Thoracic aorta (tissue), 2 donors: ENCODE data around the gene PPARA. TPM values are rescaled to one million over a fixed set of nuclear protein-coding genes. Genes with fewer than 3 reads are reported as not detected.
A peak's percentile ranks its signal among the peaks of the same experiment; 100 is the strongest.

Experiments used
- ATAC-seq: fragments of 150-250 bp; one replicate; pipeline ENCODE4 v1.8.0; 2017; ENCODE audit warnings: low read depth; ENCODE audit not compliant: insufficient number of reproducible peaks, low FRiP score
- DNase-seq: peaks from one replicate; pipeline ENCODE4 v3.0.0-alpha.2; 2020; ENCODE audit warnings: low spot score
- H3K27ac ChIP-seq, 2 donors: fragments of 200-600 bp; sonication (generic); 1 replicate in 1 of 2; 2 replicates in 1 of 2; pipeline ENCODE4 v1.5.1; 2016; ENCODE audit warnings: mild to moderate bottlenecking in 2 of 2, moderate library complexity in 2 of 2
- H3K27me3 ChIP-seq: fragments of 200-600 bp; sonication (generic); replicated peaks from 2 replicates; pipeline ENCODE4 v1.6.0; 2016; ENCODE audit warnings: mild to moderate bottlenecking; ENCODE audit not compliant: insufficient read depth
- H3K36me3 ChIP-seq: fragments of 200-600 bp; sonication (generic); one replicate; pipeline ENCODE4 v1.5.1; 2016
- H3K4me1 ChIP-seq, 2 donors: fragments of 200-600 bp; sonication (generic); 1 replicate in 1 of 2; 2 replicates in 1 of 2; pipeline versions ENCODE4 v1.5.1 to v1.6.0; 2016; ENCODE audit warnings: low read depth in 2 of 2, mild to moderate bottlenecking in 1 of 2; ENCODE audit not compliant: control insufficient read depth in 1 of 2
- H3K4me3 ChIP-seq: fragments of 200-600 bp; sonication (generic); 2 replicates; pipeline ENCODE4 v1.5.1; 2016; ENCODE audit warnings: mild to moderate bottlenecking
- H3K9me3 ChIP-seq: fragments of 200-600 bp; sonication (generic); 2 replicates; pipeline ENCODE4 v1.5.1; 2016
- total RNA-seq, 2 donors: library from RNA; depleted of rRNA; stranded (reverse); fragments of >200 nt; gene quantifications; one replicate each; pipeline versions ENCODE4 v1.1.0 to v1.2.3, GENCODE V29; 2016
- TF ChIP-seq, protein P1 (sequence below): fragments of 200-600 bp; sonication (generic); IDR thresholded peaks from one replicate; pipeline ENCODE4 v1.5.1; 2019; ENCODE audit warnings: antibody characterized with exemption

The PPARA gene
- total RNA-seq, 2 donors from 2014 or later = 21.9 to 67.8 TPM

DNA sequence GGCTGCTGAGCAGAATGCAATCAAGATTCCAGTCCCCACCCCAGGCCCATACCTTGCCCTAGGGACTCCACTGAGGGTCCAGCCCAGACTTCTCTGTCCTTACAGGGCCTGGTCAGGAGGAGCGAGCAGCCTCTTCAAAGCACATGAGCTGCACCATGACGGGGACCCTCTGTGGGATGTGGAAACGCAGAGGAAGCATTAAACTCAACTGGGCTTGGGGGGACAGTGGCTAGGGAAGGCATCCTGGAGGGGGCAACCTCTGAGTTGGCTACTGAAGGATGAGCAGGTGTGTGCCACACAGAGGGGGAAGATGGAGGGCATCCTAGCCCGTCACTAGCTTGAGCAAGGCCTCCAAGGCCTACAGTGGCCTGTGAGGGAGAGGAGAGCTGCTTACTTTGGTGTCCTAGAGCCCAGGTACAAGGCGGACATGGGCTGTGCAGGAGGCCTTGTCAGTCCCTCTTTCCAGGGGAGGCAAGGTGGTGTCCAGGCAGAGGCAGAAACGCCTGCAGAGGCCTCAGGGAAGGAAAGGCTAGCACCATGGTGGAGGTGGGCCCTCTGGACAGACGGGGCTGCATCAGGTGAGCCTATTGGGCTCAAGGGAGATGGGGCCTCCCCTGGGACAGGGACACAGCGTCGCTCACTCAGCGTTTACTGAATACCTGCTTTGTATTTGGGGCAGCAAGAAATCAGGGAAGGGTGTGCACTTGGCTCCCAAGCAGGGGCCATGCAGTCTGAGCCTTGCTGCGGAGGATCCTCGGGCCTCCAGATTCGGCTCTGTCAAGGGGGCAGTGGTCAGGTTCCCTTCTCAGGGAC lies 131.7 kb downstream of the PPARA start:
- TF ChIP-seq, protein P1, sequence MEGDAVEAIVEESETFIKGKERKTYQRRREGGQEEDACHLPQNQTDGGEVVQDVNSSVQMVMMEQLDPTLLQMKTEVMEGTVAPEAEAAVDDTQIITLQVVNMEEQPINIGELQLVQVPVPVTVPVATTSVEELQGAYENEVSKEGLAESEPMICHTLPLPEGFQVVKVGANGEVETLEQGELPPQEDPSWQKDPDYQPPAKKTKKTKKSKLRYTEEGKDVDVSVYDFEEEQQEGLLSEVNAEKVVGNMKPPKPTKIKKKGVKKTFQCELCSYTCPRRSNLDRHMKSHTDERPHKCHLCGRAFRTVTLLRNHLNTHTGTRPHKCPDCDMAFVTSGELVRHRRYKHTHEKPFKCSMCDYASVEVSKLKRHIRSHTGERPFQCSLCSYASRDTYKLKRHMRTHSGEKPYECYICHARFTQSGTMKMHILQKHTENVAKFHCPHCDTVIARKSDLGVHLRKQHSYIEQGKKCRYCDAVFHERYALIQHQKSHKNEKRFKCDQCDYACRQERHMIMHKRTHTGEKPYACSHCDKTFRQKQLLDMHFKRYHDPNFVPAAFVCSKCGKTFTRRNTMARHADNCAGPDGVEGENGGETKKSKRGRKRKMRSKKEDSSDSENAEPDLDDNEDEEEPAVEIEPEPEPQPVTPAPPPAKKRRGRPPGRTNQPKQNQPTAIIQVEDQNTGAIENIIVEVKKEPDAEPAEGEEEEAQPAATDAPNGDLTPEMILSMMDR = no peak
- Histone ChIP-seq H3K4me1 (no peaks in the 10 kb centered on the region), H3K36me3 (peaks cover 74% of the 10 kb centered on the region), H3K27ac (no peak overlapping the region), H3K27me3 (no peaks in the 10 kb centered on the region), H3K4me3 (no peak overlapping the region), H3K9me3 (no peaks in the 10 kb centered on the region)
- DNase-seq (no peak), ATAC-seq (no peak)

DNA sequence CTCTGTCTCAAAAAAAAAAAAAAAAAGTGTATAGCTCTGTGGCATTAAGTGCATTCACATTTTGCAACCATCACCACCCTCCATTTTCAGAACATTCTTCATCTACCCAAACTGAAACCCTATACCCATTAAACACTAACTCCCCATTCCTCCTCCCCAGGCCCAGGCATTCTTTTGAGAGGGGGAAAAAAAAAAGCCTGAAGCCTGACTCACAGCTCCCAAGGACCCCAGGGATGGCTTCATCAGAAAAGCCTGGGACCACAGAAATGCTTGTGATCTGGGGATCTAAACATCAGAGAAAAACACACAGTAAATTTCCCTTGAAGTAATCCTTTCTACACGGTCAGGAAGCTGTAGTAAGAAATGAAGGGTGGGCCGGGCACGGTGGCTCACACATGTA lies 135.7 kb downstream of the PPARA start:
- no peaks in the 10 kb centered on the region for H3K27me3 ChIP-seq
- TF ChIP-seq, protein P1 = no peak
- H3K27ac ChIP-seq = no peak overlapping the region
- H3K4me1 ChIP-seq = no peaks in the 10 kb centered on the region
- no peak for ATAC-seq
- no peak overlapping the region for H3K4me3 ChIP-seq
- H3K36me3 ChIP-seq = peaks cover 52% of the 10 kb centered on the region
- H3K9me3 ChIP-seq = no peaks in the 10 kb centered on the region
- no peak for DNase-seq

DNA sequence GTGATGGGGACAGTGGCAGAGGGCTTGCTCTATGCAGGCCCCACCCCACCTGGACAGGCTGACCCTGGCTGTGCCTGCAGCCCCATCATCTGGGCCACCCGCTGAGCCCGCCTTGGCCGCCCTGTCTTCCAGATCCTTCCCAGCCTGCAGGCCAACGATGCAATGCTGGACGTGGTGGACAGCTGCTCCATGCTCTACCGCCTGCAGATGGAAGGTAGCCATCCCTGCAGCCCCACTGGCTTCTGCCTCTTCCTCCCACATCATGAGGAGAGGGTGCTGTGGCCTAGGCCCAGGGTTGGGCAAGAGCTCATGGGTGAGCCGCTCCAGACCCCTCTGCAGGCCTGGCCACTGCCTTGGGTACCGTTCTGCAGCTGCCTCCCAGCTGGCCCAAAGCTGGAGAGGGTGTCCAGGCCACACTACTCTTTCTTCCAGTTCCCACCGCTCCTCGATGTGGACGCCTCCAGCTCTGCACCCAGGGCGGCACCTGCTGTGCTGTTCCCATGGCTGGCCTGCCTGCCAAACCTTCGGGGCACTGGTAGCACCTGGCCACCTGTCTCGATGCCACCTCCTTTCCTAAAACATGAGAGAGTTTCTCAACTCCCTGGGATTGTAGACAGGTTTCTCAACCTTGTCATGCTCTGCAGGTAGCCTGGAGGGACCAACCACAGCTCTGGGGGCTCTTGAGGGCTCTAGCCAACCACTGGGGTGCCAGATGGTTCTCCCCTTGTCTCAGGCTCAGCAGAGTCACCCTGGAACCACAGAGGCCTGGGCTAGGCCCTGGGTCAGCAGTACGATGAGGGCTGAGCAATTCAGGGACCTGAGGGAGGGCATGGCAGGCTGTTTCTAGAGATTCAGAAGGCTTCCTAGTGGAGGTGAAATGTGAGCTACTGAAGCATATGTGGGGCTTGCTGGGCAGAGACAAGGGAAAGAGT lies 136.9 kb downstream of the PPARA start:
- H3K9me3 ChIP-seq = no peaks in the 10 kb centered on the region
- no peak overlapping the region for H3K27ac ChIP-seq
- no peaks in the 10 kb centered on the region for H3K27me3 ChIP-seq
- no peaks in the 10 kb centered on the region for H3K4me1 ChIP-seq
- TF ChIP-seq, protein P1 = no peak
- peaks cover 51% of the 10 kb centered on the region for H3K36me3 ChIP-seq
- DNase-seq (no peak), ATAC-seq (no peak)
- peak overlapping the region; percentile 25 for H3K4me3 ChIP-seq

DNA sequence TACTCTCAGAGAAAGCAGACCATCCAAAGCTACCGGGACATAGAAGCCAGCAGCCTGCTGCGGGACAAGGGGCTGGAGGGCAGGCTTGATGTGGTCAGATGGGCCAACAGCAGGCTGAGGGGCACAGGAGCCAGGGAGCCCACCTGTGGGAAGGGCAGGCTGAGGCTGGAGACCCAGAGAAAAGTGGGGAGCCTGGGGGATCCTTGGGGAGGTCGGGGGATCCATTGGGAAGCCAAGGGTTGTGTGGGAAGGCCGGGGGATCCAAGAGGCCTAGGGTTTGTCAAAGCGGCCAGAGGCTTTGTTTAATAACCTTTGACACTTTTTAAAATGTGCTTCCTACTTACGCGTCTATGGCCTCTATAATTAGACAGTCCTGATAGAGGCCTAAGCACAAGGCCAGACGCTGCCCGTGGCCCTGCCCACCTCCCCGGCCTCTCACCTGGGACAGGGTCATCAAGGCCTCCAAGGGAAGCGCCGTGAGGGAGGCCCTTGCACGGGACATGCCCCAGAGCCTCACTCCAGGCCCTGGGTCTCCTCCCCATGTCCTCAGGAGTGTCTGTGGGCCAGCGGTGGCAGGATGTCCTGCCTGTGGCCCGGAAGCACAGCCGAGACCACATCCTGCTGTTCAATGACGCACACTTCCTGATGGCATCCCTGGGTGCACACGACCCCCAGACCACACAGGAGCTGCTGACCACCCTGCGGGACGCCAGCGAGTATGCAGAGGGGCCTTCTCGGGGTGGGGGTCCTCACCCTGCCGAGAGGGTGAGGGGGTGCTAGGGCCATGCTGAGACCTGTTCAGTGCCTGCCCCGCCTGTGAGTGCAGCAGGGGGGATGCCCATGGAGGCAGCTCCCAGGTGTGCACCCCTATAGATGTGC lies 137.8 kb downstream of the PPARA start:
- Histone ChIP-seq H3K4me1 (no peaks in the 10 kb centered on the region), H3K27ac (no peak overlapping the region), H3K4me3 (peak overlapping the region; percentile 25), H3K27me3 (no peaks in the 10 kb centered on the region), H3K9me3 (no peaks in the 10 kb centered on the region), H3K36me3 (peaks cover 55% of the 10 kb centered on the region)
- DNase-seq (no peak), ATAC-seq (no peak)
- TF ChIP-seq, protein P1 = no peak
